Caco-2 (cell line): ENCODE measurements around the gene CAPSL. TPM values are rescaled to one million over a fixed set of nuclear protein-coding genes. Genes with fewer than 3 reads are reported as not detected.

Source experiments
- BruUV-seq: library from RNA; stranded (reverse); fragments of 400-500 nt; replicated peaks from 2 replicates; lab custom pipeline; 2021; lab: Mats Ljungman, UMichigan
- CTCF ChIA-PET: fragments of 300-600 bp; sonication (Branson Sonifier 250); formaldehyde crosslinking; loops from one replicate; lab custom pipeline; 2022; ENCODE audit warnings: antibody characterized with exemption; lab: Charles Lee
- POLR2A ChIA-PET: fragments of 300-600 bp; sonication (Branson Sonifier 250); formaldehyde crosslinking; loops from one replicate; lab custom pipeline; 2022; ENCODE audit warnings: antibody characterized with exemption; lab: Charles Lee
- DNase-seq, 2 experiments: peaks; one replicate each; pipeline versions ENCODE4 v3.0.0 to v3.0.0-alpha.2; 2020 to 2022
- H3K27me3 ChIP-seq: replicated peaks from 2 replicates; pipeline ENCODE4 v1.6.0; 2011; ENCODE audit warnings: low read length; ENCODE audit not compliant: control insufficient read depth, insufficient read depth
- H3K36me3 ChIP-seq: 2 replicates; pipeline ENCODE4 v1.5.1; 2011; ENCODE audit warnings: low read length; ENCODE audit not compliant: control insufficient read depth, insufficient read depth
- H3K4me1 ChIP-seq: fragments of 250-450 bp; sonication (Bioruptor Pico); 2 replicates; pipeline ENCODE4 v1.5.1; 2020; ENCODE audit warnings: mild to moderate bottlenecking
- H3K4me3 ChIP-seq: 2 replicates; pipeline ENCODE4 v1.5.1; 2011; ENCODE audit warnings: low read depth, mild to moderate bottlenecking, control low read depth, low read length
- H3K9me3 ChIP-seq: fragments of 250-450 bp; sonication (Bioruptor Pico); 2 replicates; pipeline ENCODE4 v1.5.1; 2020; ENCODE audit warnings: mild to moderate bottlenecking, moderate library complexity
- H3K27ac Mint-ChIP-seq: one replicate; pipeline ENCODE4 v1.8.0; 2022; ENCODE audit warnings: mixed read lengths; ENCODE audit not compliant: unreplicated experiment
- H3K27me3 Mint-ChIP-seq: one replicate; pipeline ENCODE4 v1.8.0; 2022; ENCODE audit warnings: mixed read lengths; ENCODE audit not compliant: insufficient read depth, unreplicated experiment
- H3K36me3 Mint-ChIP-seq: one replicate; pipeline ENCODE4 v1.8.0; 2022; ENCODE audit warnings: mild to moderate bottlenecking, mixed read lengths; ENCODE audit not compliant: insufficient read depth, unreplicated experiment
- H3K4me1 Mint-ChIP-seq: one replicate; pipeline ENCODE4 v1.8.0; 2022; ENCODE audit warnings: low read depth, mixed read lengths; ENCODE audit not compliant: unreplicated experiment
- H3K4me3 Mint-ChIP-seq: one replicate; pipeline ENCODE4 v1.8.0; 2022; ENCODE audit warnings: mild to moderate bottlenecking, moderate library complexity, mixed read lengths; ENCODE audit not compliant: unreplicated experiment
- H3K9me3 Mint-ChIP-seq: one replicate; pipeline ENCODE4 v1.8.0; 2022; ENCODE audit warnings: mixed read lengths; ENCODE audit not compliant: unreplicated experiment
- intact Hi-C: fragments of 100-400 bp; cut with micrococcal nuclease; formaldehyde crosslinking; loops from one replicate; pipeline ENCODE4 v1.10.0; 2022; ENCODE audit not compliant: unreplicated experiment
- total RNA-seq: library from RNA; stranded (reverse); gene quantifications from 2 replicates; pipeline ENCODE4 v1.2.3, GENCODE V29; 2022
- TF ChIP-seq, protein P1 (sequence below), 2 experiments: fragments of 200-600 bp in 1 of 2; IDR thresholded peaks; 1 replicate in 1 of 2; 2 replicates in 1 of 2; pipeline versions ENCODE4 v1.5.1 to v1.8.0; 2011 to 2022; ENCODE audit warnings: antibody characterized with exemption in 1 of 2, control low read depth in 1 of 2, inconsistent platforms in 1 of 2, low read depth in 1 of 2, low read length in 1 of 2, mild to moderate bottlenecking in 1 of 2, moderate library complexity in 1 of 2; ENCODE audit not compliant: insufficient read depth in 1 of 2, severe bottlenecking in 1 of 2, unreplicated experiment in 1 of 2

CAPSL gene
- total RNA-seq, 1 experiment from 2014 or later: not detected

DNA sequence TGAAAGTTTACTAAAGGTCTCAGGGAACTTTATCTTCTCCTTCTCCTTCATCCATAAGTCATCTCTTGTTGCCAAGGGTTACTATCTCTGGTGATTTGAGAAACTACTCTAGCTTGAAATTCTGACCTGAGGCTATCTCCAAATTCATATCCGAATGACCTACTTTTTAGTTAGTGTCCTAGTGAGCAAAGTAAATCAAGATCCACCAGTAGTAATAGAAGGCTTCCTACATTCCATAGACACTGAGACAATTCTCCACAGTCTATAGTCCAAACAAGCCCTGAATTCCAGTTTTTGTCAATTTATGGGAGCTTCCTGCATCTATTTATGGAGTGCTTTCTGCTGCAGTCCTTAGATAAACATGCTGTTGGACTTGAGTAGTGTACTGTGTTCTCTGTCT lies 76.7 kb downstream of the CAPSL start:
- peaks cover 10% of the 10 kb centered on the region for H3K9me3 Mint-ChIP-seq
- no peak for DNase-seq
- BruUV-seq: no TSS peak
- TF ChIP-seq, protein P1, sequence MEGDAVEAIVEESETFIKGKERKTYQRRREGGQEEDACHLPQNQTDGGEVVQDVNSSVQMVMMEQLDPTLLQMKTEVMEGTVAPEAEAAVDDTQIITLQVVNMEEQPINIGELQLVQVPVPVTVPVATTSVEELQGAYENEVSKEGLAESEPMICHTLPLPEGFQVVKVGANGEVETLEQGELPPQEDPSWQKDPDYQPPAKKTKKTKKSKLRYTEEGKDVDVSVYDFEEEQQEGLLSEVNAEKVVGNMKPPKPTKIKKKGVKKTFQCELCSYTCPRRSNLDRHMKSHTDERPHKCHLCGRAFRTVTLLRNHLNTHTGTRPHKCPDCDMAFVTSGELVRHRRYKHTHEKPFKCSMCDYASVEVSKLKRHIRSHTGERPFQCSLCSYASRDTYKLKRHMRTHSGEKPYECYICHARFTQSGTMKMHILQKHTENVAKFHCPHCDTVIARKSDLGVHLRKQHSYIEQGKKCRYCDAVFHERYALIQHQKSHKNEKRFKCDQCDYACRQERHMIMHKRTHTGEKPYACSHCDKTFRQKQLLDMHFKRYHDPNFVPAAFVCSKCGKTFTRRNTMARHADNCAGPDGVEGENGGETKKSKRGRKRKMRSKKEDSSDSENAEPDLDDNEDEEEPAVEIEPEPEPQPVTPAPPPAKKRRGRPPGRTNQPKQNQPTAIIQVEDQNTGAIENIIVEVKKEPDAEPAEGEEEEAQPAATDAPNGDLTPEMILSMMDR (IDR thresholded peaks at IDR 0.05; ENCODE audit: insufficient read depth in 1 of 2, low read depth in 1 of 2, low read length in 1 of 2, severe bottlenecking in 1 of 2, unreplicated experiment in 1 of 2): no peak
- H3K4me3 ChIP-seq: no peak overlapping the region
- H3K36me3 ChIP-seq: no peaks in the 10 kb centered on the region
- ChIA-PET POLR2A (no interaction called here), CTCF (no interaction called here)
- H3K4me1 Mint-ChIP-seq: no peaks in the 10 kb centered on the region
- H3K36me3 Mint-ChIP-seq: no peaks in the 10 kb centered on the region
- no peak overlapping the region for H3K4me3 Mint-ChIP-seq
- H3K4me1 ChIP-seq: no peaks in the 10 kb centered on the region
- H3K27me3 Mint-ChIP-seq: no peaks in the 10 kb centered on the region
- intact Hi-C loops: no loop called here
- no peaks in the 10 kb centered on the region for H3K27me3 ChIP-seq
- no peaks in the 10 kb centered on the region for H3K9me3 ChIP-seq
- H3K27ac Mint-ChIP-seq: no peak overlapping the region

GRCh38 chr5:35860686-35861085 lies 77.7 kb downstream of the CAPSL start:
- Mint-ChIP-seq H3K4me3 (no peak overlapping the region), H3K4me1 (no peaks in the 10 kb centered on the region), H3K9me3 (peaks cover 10% of the 10 kb centered on the region), H3K27me3 (no peaks in the 10 kb centered on the region), H3K27ac (no peak overlapping the region), H3K36me3 (no peaks in the 10 kb centered on the region)
- Histone ChIP-seq H3K36me3 (no peaks in the 10 kb centered on the region), H3K27me3 (no peaks in the 10 kb centered on the region), H3K4me1 (no peaks in the 10 kb centered on the region), H3K4me3 (no peak overlapping the region), H3K9me3 (no peaks in the 10 kb centered on the region)
- TF ChIP-seq, protein P1 (IDR thresholded peaks at IDR 0.05; ENCODE audit: insufficient read depth in 1 of 2, low read depth in 1 of 2, low read length in 1 of 2, severe bottlenecking in 1 of 2, unreplicated experiment in 1 of 2): no peak
- intact Hi-C loops: no loop called here
- CTCF ChIA-PET: no interaction called here
- DNase-seq: no peak
- no TSS peak for BruUV-seq
- POLR2A ChIA-PET: no interaction called here

DNA sequence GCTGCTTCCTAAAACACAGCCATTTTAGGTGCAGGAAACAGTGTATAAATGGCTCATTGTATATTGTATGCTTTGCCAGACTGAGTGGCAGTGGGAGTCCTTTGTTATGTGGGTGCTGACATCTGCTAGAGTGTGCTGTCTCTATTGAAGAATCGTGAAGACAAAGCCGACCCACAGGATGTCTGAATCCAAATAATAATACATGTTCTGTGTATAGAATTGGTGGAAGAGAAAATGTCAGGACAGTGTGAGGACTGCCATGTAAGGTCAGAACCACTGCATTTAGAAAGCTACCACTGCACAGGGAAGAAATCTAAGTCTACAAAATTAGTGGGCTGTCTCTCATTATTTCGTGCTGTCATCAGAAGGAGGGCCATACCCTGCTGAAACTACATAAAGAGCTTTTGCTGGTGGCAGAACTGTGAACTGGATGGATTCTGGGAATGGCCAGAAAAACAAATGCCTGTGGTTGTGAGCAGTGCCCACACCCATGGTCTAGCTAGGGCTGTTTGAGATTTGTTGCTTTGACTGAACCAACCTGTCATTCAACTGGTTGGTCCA lies 79.2 kb downstream of the CAPSL start:
- Mint-ChIP-seq H3K27me3 (no peaks in the 10 kb centered on the region), H3K36me3 (no peaks in the 10 kb centered on the region), H3K4me1 (no peaks in the 10 kb centered on the region), H3K4me3 (no peak overlapping the region), H3K27ac (no peak overlapping the region), H3K9me3 (no peaks in the 10 kb centered on the region)
- TF ChIP-seq, protein P1 (IDR thresholded peaks at IDR 0.05; ENCODE audit: insufficient read depth in 1 of 2, low read depth in 1 of 2, low read length in 1 of 2, severe bottlenecking in 1 of 2, unreplicated experiment in 1 of 2): no peak
- CTCF ChIA-PET: no interaction called here
- Histone ChIP-seq H3K9me3 (no peaks in the 10 kb centered on the region), H3K36me3 (no peaks in the 10 kb centered on the region), H3K4me1 (no peaks in the 10 kb centered on the region), H3K4me3 (no peak overlapping the region), H3K27me3 (no peaks in the 10 kb centered on the region)
- BruUV-seq: no TSS peak
- POLR2A ChIA-PET: interaction anchor here (0.6 kb wide), 1 partner anchor 238 kb away, joined by 3 read pairs; no protein-coding TSS in a partner anchor
- no peak for DNase-seq
- intact Hi-C loops: no loop called here
